ENCODE results near the gene CENPE.
A peak's percentile ranks its signal among the peaks of the same experiment; 100 is the strongest.
"Not testable (repeated sequence)": the region's sequence is repeated elsewhere in the genome, so short reads cannot be mapped to it uniquely, and the experiment has no call there.

Gene CENPE

GRCh38 chr4:103201253-103201652, 3.1 kb upstream of the CENPE start:
- no peak for DNase-seq (ENCODE audit: low spot score)
- no peak overlapping the region for H3K27ac ChIP-seq
- no peak for TF ChIP-seq CTCF (conservative IDR thresholded peaks at IDR 0.05; ENCODE audit: low read depth)
- ChIA-PET CTCF (interaction anchor here (0.8 kb wide), 1 partner anchor 36 kb away, joined by 3 read pairs; no protein-coding TSS in a partner anchor), POLR2A (ENCODE audit: low non-redundant PET) (no interaction called here)

- no peak for DNase-seq (ENCODE audit: low spot score)
- ChIA-PET POLR2A (ENCODE audit: low non-redundant PET) (no interaction called here), CTCF (interaction anchor here (0.6 to 1.2 kb wide), 2 partner anchors 389 to 587 kb away, joined by 3 read pairs; no protein-coding TSS in a partner anchor)
- H3K27ac ChIP-seq, result no peak overlapping the region
- TF ChIP-seq CTCF (conservative IDR thresholded peaks at IDR 0.05; ENCODE audit: low read depth), result no peak
Observed at GRCh38 chr4:103199009-103199408, 866 bp upstream of the CENPE start.

- TF ChIP-seq CTCF (conservative IDR thresholded peaks at IDR 0.05; ENCODE audit: low read depth), result no peak
- CTCF ChIA-PET, result interaction anchor here (0.7 kb wide), 1 partner anchor 625 kb away, joined by 4 read pairs; no protein-coding TSS in a partner anchor
- DNase-seq (ENCODE audit: low spot score), result no peak
- H3K27ac ChIP-seq, result peak overlapping the region; percentile 75
- POLR2A ChIA-PET (ENCODE audit: low non-redundant PET), result no interaction called here
Observed at GRCh38 chr4:103197765-103198110, 405 bp downstream of the CENPE start.

GRCh38 chr4:103193457-103193856, 4.7 kb downstream of the CENPE start:
- POLR2A ChIA-PET (ENCODE audit: low non-redundant PET), result no interaction called here
- no peak for TF ChIP-seq CTCF (conservative IDR thresholded peaks at IDR 0.05; ENCODE audit: low read depth)
- no peak for DNase-seq (ENCODE audit: low spot score)
- CTCF ChIA-PET, result no interaction called here
- H3K27ac ChIP-seq, result no peak overlapping the region

GRCh38 chr4:103171006-103171405, 27.1 kb downstream of the CENPE start:
- no peak for DNase-seq (ENCODE audit: low spot score)
- no peak overlapping the region for H3K27ac ChIP-seq
- CTCF ChIA-PET, result no interaction called here
- POLR2A ChIA-PET (ENCODE audit: low non-redundant PET), result no interaction called here
- TF ChIP-seq CTCF (conservative IDR thresholded peaks at IDR 0.05; ENCODE audit: low read depth), result no peak

GRCh38 chr4:103169750-103170149, 28.4 kb downstream of the CENPE start:
- H3K27ac ChIP-seq; CTCF ChIA-PET; POLR2A ChIA-PET (ENCODE audit: low non-redundant PET); DNase-seq (ENCODE audit: low spot score): not testable (repeated sequence)

GRCh38 chr4:103168993-103169392, 29.1 kb downstream of the CENPE start:
- TF ChIP-seq CTCF (conservative IDR thresholded peaks at IDR 0.05; ENCODE audit: low read depth), result no peak
- no peak overlapping the region for H3K27ac ChIP-seq
- POLR2A ChIA-PET (ENCODE audit: low non-redundant PET), result no interaction called here
- CTCF ChIA-PET, result interaction anchor here (1.0 kb wide), 1 partner anchor 16 kb away, joined by 3 read pairs; no protein-coding TSS in a partner anchor
- DNase-seq (ENCODE audit: low spot score), result no peak
